Stimulated activated CD4-positive, alpha-beta T cell treated with anti-CD3 and anti-CD28 coated beads, TNF-alpha, amount 100 ng/mL, for 4 hours (primary cell): Measurements from ENCODE around the gene POLR3F.
A peak's percentile ranks its signal among the peaks of the same experiment; 100 is the strongest.
"Not testable (repeated sequence)": the region's sequence is repeated elsewhere in the genome, so short reads cannot be mapped to it uniquely, and the experiment has no call there.

Experiments
- DNase-seq, 3 experiments: peaks; one replicate each; pipeline ENCODE4 v3.0.0-alpha.2; 2020; ENCODE audit warnings: low read depth in 3 of 3

POLR3F gene

GRCh38 chr20:18504479-18505060 lies 37.4 kb downstream of the POLR3F start:
- DNase-seq, result no peak

GRCh38 chr20:18506744-18507143 lies 39.6 kb downstream of the POLR3F start:
- peak in 1 of 3 experiments; percentile 3 for DNase-seq

- peak; percentile 87 to 97 (median 96) for DNase-seq
These were observed 40.3 kb downstream of the POLR3F start, which contains the start of gene SEC23B for GRCh38 chr20:18507218-18508191. Gene SEC23B (plus strand): TSS chr20:18507940. CDS start chr20:18510836, 2,896 bp downstream.

GRCh38 chr20:18511571-18511970 lies 44.4 kb downstream of the POLR3F start:
- DNase-seq, result no peak

- DNase-seq, result no peak
These were observed 46.0 kb downstream of the POLR3F start for GRCh38 chr20:18513208-18513607.

- no peak for DNase-seq
These were observed 46.9 kb downstream of the POLR3F start for GRCh38 chr20:18514127-18514526.

- DNase-seq, result no peak
These were observed 48.8 kb downstream of the POLR3F start for GRCh38 chr20:18515973-18516372.

- DNase-seq, result not testable (repeated sequence)
These were observed 54.9 kb downstream of the POLR3F start for GRCh38 chr20:18522066-18522465.

- no peak for DNase-seq
These were observed 55.9 kb downstream of the POLR3F start for GRCh38 chr20:18523066-18523465.

- no peak for DNase-seq
These were observed 57.5 kb downstream of the POLR3F start for GRCh38 chr20:18524646-18525045.

GRCh38 chr20:18526761-18527160 lies 59.6 kb downstream of the POLR3F start:
- not testable (repeated sequence) for DNase-seq

GRCh38 chr20:18527339-18527738 lies 60.1 kb downstream of the POLR3F start:
- no peak for DNase-seq

GRCh38 chr20:18527836-18528235 lies 60.6 kb downstream of the POLR3F start:
- DNase-seq, result no peak

GRCh38 chr20:18529041-18529440 lies 61.9 kb downstream of the POLR3F start:
- DNase-seq, result no peak

GRCh38 chr20:18532626-18533025 lies 65.4 kb downstream of the POLR3F start:
- DNase-seq, result no peak

- DNase-seq, result no peak
These were observed 66.3 kb downstream of the POLR3F start for GRCh38 chr20:18533491-18533890.

GRCh38 chr20:18533978-18534644 lies 66.9 kb downstream of the POLR3F start:
- no peak for DNase-seq
